GM12878 (cell line): ENCODE measurements around the gene NFYC. TPM values are rescaled to one million over a fixed set of nuclear protein-coding genes. Genes with fewer than 3 reads are reported as not detected.

Experiments used
- ATAC-seq: fragments of 200-7000 bp; cut with Tn5 transposase; 3 replicates; pipeline ENCODE4 v1.9.1; 2020; ENCODE audit warnings: mild to moderate bottlenecking, moderate library complexity
- BruUV-seq: library from RNA; stranded (reverse); fragments of 400-500 nt; replicated peaks from 2 replicates; lab custom pipeline; 2021; lab: Mats Ljungman, UMichigan
- CTCF ChIA-PET: fragments of 300-600 bp; sonication (Branson Sonifier 250); formaldehyde crosslinking; extraction: SDS; loops from one replicate; lab custom pipeline; 2021; ENCODE audit warnings: inconsistent platforms; lab: Yijun Ruan, JAX
- POLR2A ChIA-PET: fragments of 350-600 bp; formaldehyde crosslinking; extraction: SDS; loops from one replicate; lab custom pipeline; 2021; ENCODE audit warnings: inconsistent platforms; lab: Charles Lee
- RAD21 ChIA-PET: fragments of 300-600 bp; sonication (Branson Sonifier 250); formaldehyde crosslinking; loops from one replicate; lab custom pipeline; 2023; ENCODE audit warnings: antibody characterized with exemption; ENCODE audit not compliant: unreplicated experiment; lab: Charles Lee
- SMC1A ChIA-PET: fragments of 300-600 bp; sonication (Branson Sonifier 250); formaldehyde crosslinking; loops from one replicate; lab custom pipeline; 2023; ENCODE audit not compliant: unreplicated experiment, uncharacterized antibody; lab: Charles Lee
- DNase-seq: peaks from one replicate; pipeline ENCODE4 v3.0.0-alpha.2; 2011; ENCODE audit warnings: low read depth, low spot score
- FAIRE-seq: peaks from 3 replicates; lab custom pipeline; 2011; peaks lifted over from hg19 to GRCh38; lab: Jason Lieb, UNC
- H2AFZ ChIP-seq: 2 replicates; pipeline ENCODE4 v1.6.0; 2011; ENCODE audit warnings: low read depth, low read length, control low read depth; ENCODE audit not compliant: control insufficient read depth
- H3K27ac ChIP-seq: 2 replicates; pipeline ENCODE4 v1.5.1; 2011; ENCODE audit warnings: control low read depth; ENCODE audit not compliant: control insufficient read depth, insufficient read depth
- H3K27me3 ChIP-seq, 2 experiments: replicated peaks in 1 of 2; 2 replicates each; pipeline versions ENCODE4 v1.6.0 to v1.6.1; 2011; ENCODE audit warnings: low read length in 1 of 2; ENCODE audit not compliant: control insufficient read depth in 2 of 2, insufficient read depth in 2 of 2
- H3K36me3 ChIP-seq, 2 experiments: 2 replicates each; pipeline ENCODE4 v1.5.1; 2011; ENCODE audit warnings: low read length in 1 of 2; ENCODE audit not compliant: control insufficient read depth in 2 of 2, insufficient read depth in 2 of 2
- H3K4me1 ChIP-seq: 2 replicates; pipeline ENCODE4 v1.6.1; 2011; ENCODE audit warnings: mild to moderate bottlenecking, low read length, moderate library complexity, mixed read lengths; ENCODE audit not compliant: control insufficient read depth, insufficient read depth
- H3K4me2 ChIP-seq: 2 replicates; pipeline ENCODE4 v1.6.0; 2011; ENCODE audit warnings: control low read depth; ENCODE audit not compliant: control insufficient read depth, insufficient read depth
- H3K4me3 ChIP-seq: fragments of 200-600 bp; sonication (generic); 2 replicates; pipeline ENCODE4 v1.5.1; 2016
- H3K79me2 ChIP-seq: 2 replicates; pipeline ENCODE4 v1.6.0; 2011; ENCODE audit warnings: low read length; ENCODE audit not compliant: control insufficient read depth, insufficient read depth
- H3K9ac ChIP-seq: 2 replicates; pipeline ENCODE4 v1.8.0; 2011; ENCODE audit warnings: low read length, control low read depth, mixed read lengths; ENCODE audit not compliant: control insufficient read depth, insufficient read depth
- H3K9me3 ChIP-seq: replicated peaks from 3 replicates; pipeline ENCODE4 v1.5.1; 2011; ENCODE audit warnings: mild to moderate bottlenecking, low read length; ENCODE audit not compliant: control insufficient read depth, insufficient read depth
- H4K20me1 ChIP-seq: 2 replicates; pipeline ENCODE4 v1.6.0; 2011; ENCODE audit not compliant: control insufficient read depth, insufficient read depth
- DPF2 ChIP-seq: fragments of 450-650 bp; IDR thresholded peaks from 2 replicates; pipeline ENCODE4 v1.6.1; 2017; ENCODE audit warnings: mild to moderate bottlenecking
- ETV6 ChIP-seq, 2 experiments: fragments of 450-650 bp in 1 of 2; IDR thresholded peaks in 1 of 2; conservative IDR thresholded peaks in 1 of 2; 2 replicates each; pipeline ENCODE4 v1.6.1; 2014; ENCODE audit warnings: antibody characterized with exemption in 1 of 2, borderline replicate concordance in 1 of 2, low read depth in 1 of 2, mild to moderate bottlenecking in 1 of 2, moderate library complexity in 1 of 2
- NR2F1 ChIP-seq: fragments of 450-650 bp; conservative IDR thresholded peaks from 2 replicates; pipeline ENCODE4 v1.6.1; 2017; ENCODE audit warnings: mild to moderate bottlenecking
- WGBS: methylation state at CpG from one replicate; pipeline ENCODE4 v1.1.6; 2016; ENCODE audit warnings: low lambda C conversion rate; ENCODE audit not compliant: insufficient replicate concordance, insufficient coverage; ENCODE audit errors: missing lambda C conversion rate; 5-methylcytosine and 5-hydroxymethylcytosine counted together
- in situ Hi-C: fragments of 300-500 bp; cut with MboI; formaldehyde crosslinking; loops from 9 replicates; pipeline ENCODE4 v1.14.3; 2018; ENCODE audit warnings: mixed read lengths
- intact Hi-C: fragments of 100-400 bp; cut with micrococcal nuclease; formaldehyde crosslinking; loops from one replicate; pipeline ENCODE4 v1.14.2; 2022; ENCODE audit not compliant: unreplicated experiment
- polyA plus RNA-seq, 11 experiments: library from polyadenylated mRNA; depleted of rRNA in 4 of 11; unstranded in 6 of 11; stranded (reverse) in 5 of 11; fragments of >200 nt; fragmentation: Nextera tagmentation in 4 of 11; fragmentation: Illumina TruSeq in 1 of 11; extraction: Ambion mirVana in 4 of 11; extraction: Trizol in 1 of 11; gene quantifications; 1 replicate in 1 of 11; 2 replicates in 10 of 11; pipeline versions ENCODE4 v1.2.1 to v1.2.3, GENCODE V29; 2011 to 2016; ENCODE audit warnings: inconsistent platforms in 2 of 11, missing spikeins in 2 of 11, low read depth in 1 of 11
- total RNA-seq, 4 experiments: library from RNA; depleted of rRNA in 3 of 4; stranded (reverse); fragments of >200 nt in 3 of 4; fragmentation: Illumina TruSeq in 1 of 4; extraction: Trizol in 1 of 4; gene quantifications; 2 replicates each; pipeline versions ENCODE4 v1.2.1 to v1.2.3, GENCODE V29; 2013 to 2021

The NFYC gene
- total and polyA plus RNA-seq, 10 of the 15 experiments (the other 5 are each of a cell fraction or from before 2014, with no cell fraction given), result 4.3 to 84.2 (median 58.3) TPM

DNA sequence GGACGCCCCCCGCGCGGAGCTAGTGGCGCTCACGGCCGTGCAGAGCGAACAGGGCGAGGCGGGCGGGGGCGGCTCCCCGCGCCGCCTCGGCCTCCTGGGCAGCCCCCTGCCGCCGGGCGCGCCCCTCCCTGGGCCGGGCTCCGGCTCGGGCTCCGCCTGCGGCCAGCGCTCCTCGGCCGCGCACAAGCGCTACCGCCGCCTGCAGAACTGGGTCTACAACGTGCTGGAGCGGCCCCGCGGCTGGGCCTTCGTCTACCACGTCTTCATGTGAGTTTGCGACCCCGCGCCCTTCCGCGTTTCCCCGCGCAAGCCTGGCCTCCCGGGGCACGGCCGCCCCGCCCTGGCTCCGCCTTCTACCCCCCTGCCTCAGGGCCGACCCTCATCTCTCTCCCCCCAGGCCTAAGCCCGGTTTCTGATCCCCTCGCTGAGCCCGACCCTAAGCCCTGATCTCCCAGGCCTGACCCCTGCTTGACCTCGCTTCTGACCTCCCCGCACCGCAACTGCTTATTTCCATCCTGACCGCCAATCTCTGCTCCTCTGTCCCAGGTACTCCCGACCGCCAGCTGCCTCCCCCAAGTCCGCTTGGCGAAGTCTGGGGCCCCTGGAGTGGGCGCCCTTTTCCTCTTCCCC is 92.8 kb downstream of the NFYC start:
- 0 out of 3 replicates have a peak, but pooled peaks have one; percentile 14 for ATAC-seq
- Histone ChIP-seq H3K36me3 (no peaks in the 10 kb centered on the region), H3K4me3 (peak overlapping the region; percentile 32; the same call in 1 of the 2 replicates), H3K9me3 (no peaks in the 10 kb centered on the region), H3K4me1 (peaks cover 4% of the 10 kb centered on the region; the same call in 1 of the 2 replicates), H3K27ac (no peak overlapping the region), H3K79me2 (no peaks in the 10 kb centered on the region), H3K27me3 (peaks cover 4 to 8% of the 10 kb centered on the region in 2 experiments; a peak in 3 of 4 replicates), H3K9ac (no peak overlapping the region; the same call in 1 of the 2 replicates), H2AFZ (no peak overlapping the region), H3K4me2 (peak overlapping the region; percentile 63), H4K20me1 (no peaks in the 10 kb centered on the region)
- peak; percentile 50; the same call in 1 of the 2 replicates for TF ChIP-seq NR2F1
- no peak for TF ChIP-seq ETV6 (conservative IDR thresholded peaks at IDR 0.05 in 1 of 2, IDR thresholded peaks at IDR 0.05 in 1 of 2; ENCODE audit: borderline replicate concordance in 1 of 2, low read depth in 1 of 2)
- ChIA-PET SMC1A (no interaction called here), CTCF (interaction anchor here (1.2 kb wide), 1 partner anchor 10 kb away, joined by 3 read pairs; no protein-coding TSS in a partner anchor), POLR2A (no interaction called here), RAD21 (no interaction called here)
- intact Hi-C loops, result no loop called here
- DNase-seq, result no peak
- FAIRE-seq, result no peak
- BruUV-seq, result no TSS peak
- in situ Hi-C loops, result no loop called here
- 22% methylated on average over 40 of the region's 63 CpGs for WGBS

DNA sequence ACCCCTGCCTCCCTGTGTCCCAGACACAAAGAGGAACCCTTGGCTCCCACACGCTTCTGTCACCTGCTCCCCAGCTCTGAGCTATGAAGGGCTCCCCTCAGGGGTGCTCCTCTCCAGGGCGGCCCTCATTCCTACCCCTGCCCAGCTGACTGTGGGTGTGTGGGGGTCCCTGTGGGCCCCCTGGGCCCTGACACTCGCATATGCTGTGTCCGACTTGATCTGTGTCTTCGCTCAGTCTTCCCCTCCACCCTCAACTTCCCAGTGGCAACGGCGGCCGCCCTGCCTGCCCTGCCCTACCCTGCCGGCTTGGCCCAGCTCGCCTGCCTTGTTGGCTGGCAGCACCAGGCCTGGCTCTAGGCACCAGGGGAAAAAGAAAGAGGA is 93.3 kb downstream of the NFYC start:
- no peak overlapping the region for H3K27ac ChIP-seq
- no peak for TF ChIP-seq DPF2
- TF ChIP-seq, all 136 proteins: peak for 0
- 84% methylated on average over 10 of the region's 10 CpGs for WGBS
- FAIRE-seq (no peak), ATAC-seq (no peak), DNase-seq (no peak)
- intact Hi-C loops (no loop called here), in situ Hi-C loops (no loop called here)
- ChIA-PET CTCF (interaction anchor here (1.2 kb wide), 1 partner anchor 10 kb away, joined by 3 read pairs; no protein-coding TSS in a partner anchor), RAD21 (no interaction called here), POLR2A (no interaction called here), SMC1A (no interaction called here)
- H3K9ac ChIP-seq, result no peak overlapping the region
- H4K20me1 ChIP-seq, result no peaks in the 10 kb centered on the region
- H3K79me2 ChIP-seq, result no peaks in the 10 kb centered on the region
- no peaks in the 10 kb centered on the region for H3K9me3 ChIP-seq
- no peak overlapping the region for H2AFZ ChIP-seq
- H3K4me2 ChIP-seq, result no peak overlapping the region
- H3K36me3 ChIP-seq, result no peaks in the 10 kb centered on the region
- BruUV-seq, result no TSS peak
- peaks cover 4% of the 10 kb centered on the region; the same call in 1 of the 2 replicates for H3K4me1 ChIP-seq
- peaks cover 4 to 8% of the 10 kb centered on the region in 2 experiments; a peak in 3 of 4 replicates for H3K27me3 ChIP-seq
- H3K4me3 ChIP-seq, result no peak overlapping the region
